Activated CD4-positive, alpha-beta T cell treated with anti-CD3 and anti-CD28 coated beads, Interleukin-10, Interleukin-2, amounts not matched to agents 100 ng/mL and 50 ng/mL, durations not matched to agents 16 hours and 8 hours (primary cell): ENCODE results near the gene ASMTL.
"Not testable (repeated sequence)": the region's sequence is repeated elsewhere in the genome, so short reads cannot be mapped to it uniquely, and the experiment has no call there.

ENCODE experiments used
- DNase-seq: peaks from one replicate; pipeline ENCODE4 v3.0.0-alpha.2; 2020

The ASMTL gene

DNA sequence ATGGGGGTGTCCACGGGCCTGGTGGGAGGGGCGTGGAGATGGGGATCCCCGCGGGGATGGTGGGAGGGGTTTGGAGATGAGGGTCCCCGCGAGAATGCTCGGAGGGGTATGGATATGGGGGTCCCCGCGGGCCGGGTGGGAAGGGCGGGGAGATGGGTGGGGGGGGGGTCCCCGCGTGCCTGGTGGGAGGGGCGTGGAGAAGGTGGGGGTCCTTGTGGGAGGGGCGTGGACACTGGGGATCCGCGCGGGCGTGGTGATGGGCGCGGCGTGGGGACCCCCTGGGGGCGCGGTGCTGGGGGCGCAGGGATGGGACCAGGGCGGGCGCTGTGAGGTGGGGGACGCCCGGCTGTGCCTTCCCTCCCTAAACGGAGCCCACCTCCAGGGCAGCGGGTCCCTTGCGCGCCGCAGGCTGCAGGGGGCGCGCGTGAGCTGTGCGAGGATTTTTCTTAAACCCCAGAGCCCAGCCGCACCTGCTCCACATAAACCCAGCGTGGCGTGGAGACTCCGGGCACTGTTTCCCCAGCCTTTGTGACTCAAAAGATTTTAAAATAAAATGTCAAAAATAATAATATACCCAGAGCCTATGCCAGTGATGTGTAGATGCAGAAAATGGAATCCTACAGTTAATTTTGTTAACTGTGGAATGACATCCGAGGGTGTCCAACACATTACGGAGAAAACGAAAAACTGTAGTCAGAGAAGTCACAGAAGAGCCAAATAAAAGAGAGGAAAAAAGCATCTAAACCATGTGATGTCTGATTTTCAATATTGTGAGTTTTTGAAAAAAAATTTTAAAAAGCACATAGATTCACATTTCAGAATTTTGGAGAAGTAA lies 1.5 kb upstream of the ASMTL start:
- peak; percentile 92 for DNase-seq

DNA sequence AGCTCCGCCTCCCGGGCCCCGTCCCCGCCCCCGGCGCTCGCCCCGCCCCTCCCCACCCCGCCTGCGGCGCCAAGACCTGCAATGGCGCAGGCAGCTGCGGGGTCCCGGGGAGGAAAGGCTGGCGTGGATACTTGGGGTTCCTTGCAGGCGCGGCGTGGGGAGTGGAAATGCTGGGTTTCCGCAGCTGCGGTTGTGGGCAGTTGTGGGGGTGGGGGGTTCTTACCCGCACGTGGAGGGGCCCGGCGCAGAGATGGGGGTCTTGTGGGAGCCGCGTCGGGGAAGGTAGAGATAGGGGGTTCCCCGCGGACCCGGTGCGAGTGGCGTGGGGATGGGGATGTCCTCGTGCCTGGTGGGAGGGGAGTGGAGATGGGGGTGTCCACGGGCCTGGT lies 680 bp upstream of the ASMTL start:
- DNase-seq: no peak

DNA sequence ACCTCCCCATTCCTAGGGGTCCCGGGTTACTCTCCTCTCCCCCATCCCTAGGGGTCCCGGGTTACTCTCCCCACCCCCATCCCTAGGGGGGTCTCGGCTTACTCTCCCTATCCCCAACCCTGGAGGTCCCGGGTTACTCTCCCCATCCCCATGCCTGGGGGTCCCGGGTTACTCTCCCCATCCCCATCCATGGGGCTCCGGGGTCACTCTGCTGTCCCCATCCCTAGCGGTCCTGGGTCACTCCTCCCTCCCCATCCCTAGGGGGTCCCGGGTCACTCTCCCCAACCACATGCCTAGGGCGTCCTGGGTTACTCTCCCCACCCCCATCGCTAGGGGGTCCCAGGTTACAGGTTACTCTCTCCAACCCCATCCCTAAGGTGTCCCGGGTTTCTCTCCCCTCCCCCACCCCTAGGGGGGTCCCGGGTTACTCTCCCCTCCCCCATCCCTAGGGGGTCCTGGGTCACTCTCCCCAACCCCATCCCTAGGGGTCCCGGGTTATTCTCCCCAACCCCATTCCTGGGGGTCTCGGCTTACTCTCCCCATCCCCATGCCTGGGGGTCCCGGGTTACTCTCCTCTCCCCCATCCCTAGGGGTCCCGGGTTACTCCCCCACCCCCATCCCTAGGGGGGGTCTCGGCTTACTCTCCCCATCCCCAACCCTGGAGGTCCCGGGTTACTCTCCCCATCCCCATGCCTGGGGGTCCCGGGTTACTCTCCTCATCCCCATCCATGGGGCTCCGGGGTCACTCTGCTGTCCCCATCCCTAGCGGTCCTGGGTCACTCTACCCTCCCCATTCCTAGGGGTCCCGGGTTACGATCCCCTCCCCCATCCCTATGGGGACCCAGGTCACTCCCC lies 821 bp downstream of the ASMTL start:
- DNase-seq: no peak

DNA sequence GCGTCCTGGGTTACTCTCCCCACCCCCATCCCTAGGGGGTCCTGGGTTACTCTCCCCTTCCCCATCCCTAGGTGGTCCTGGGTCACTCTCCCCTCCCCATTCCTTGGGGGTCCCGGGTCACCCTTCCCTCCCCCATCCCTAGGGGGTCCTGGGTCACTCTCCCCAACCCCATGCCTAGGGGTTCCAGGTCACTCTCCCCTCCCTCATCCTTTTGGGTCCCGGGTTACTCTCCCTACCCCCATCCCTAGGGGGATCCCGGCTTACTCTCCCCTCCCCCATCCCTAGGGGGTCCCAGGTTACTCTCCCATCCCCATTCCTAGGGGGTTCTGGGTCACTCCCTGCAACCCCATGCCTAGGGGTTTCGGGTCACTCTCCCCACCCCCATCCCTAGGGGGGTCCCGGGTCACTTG lies 1.5 kb downstream of the ASMTL start:
- DNase-seq: no peak

DNA sequence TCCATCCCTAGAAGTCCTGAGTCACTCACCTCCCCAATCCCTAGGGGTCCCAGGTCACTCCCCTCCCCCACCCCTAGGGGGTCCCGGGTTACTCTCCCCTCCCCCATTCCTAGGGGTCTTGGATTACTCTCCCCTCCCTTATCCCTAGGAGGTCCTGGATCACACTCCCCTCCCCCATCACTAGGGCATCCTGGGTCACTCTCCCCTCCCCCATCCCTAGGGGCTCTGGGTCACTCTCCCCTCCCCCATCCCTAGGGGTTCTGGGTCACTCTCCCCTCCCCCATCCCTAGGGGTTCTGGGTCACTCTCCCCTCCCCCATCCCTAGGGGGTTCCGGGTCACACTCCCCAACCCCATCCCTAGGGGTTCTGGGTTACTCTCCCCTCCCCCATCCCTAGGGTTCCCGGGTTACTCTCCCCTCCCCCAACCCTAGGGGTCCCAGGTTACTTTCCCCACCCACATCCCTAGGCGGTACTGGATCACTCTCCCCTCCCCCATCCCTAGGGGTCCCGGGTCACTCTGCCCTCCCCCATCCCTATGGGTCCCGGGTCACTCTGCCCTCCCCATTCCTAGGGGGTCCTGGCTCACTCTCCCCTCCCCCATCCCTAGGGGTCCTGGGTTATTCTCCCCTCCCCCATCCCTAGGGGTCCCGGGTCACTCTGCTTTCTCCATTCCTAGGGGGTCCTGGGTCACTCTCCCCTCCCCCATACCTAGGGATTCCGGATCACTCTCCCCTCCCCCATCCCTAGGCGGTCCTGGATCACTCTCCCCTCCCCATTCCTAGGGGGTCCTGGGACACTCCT lies 2.1 kb downstream of the ASMTL start:
- DNase-seq: no peak

DNA sequence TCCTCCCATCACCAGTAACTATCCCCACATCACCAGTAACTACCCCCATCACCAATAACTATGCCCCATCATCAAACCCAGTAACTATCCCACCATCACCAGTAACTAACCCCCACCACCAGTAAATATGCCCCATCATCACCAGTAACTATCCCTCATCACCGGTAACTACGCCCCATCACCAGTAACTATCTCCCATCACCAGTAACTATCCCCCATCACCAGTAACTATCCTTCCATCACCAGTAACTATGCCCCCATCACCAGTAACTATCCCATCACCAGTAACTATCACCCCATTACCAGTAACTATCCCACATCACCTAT lies 2.9 kb downstream of the ASMTL start:
- DNase-seq: no peak

DNA sequence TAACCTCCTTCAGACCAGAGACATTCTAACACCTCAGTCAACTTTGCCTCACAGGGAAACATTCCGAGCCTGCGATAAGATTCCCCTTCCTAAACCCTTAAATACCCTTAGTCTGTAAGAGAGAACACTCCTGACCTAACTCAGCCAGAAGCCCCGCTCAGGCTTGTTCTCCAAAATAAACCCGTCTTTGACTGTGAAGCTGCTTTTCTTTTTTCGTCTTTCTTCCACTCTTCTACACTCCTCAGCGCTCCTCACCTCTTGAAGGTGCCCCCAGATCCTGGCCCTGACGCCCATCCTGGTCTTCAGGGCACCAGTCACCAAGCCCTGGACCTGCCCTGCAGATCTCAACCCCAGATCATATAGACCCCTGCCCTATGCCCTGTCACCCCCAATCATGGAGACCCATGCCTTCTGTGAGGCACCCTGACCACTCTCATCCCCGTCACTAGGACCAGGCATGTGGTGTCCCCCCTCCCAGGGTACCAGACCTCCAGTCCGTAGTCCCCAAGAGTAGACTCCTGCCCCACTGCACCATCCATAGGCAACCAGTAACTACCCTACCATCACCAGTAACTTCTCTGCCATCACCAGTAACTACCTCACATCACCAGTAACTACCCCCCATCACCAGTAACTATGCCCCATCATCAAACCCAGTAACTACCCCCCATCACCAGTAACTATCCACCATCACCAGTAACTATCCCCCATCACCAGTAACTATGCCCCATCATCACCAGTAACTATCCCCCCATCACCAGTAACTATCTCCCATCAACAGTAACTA lies 3.5 kb downstream of the ASMTL start:
- no peak for DNase-seq

DNA sequence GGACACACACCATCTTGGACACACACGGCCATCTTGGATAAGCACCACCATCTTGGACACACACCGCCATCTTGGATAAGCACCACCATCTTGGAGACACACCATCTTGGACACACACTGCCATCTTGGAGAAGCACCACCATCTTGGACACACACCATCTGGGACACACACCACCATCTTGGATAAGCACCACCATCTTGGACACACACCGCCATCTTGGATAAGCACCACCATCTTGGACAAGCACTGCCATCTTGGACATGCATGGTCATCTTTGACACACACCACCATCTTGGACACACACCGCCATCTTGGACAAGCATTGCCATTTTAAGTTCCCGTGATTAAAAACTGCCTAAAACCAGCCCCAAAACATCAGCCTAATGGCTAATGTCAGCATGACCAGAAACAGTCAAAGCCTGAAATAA lies 4.1 kb downstream of the ASMTL start:
- DNase-seq: not testable (repeated sequence)

DNA sequence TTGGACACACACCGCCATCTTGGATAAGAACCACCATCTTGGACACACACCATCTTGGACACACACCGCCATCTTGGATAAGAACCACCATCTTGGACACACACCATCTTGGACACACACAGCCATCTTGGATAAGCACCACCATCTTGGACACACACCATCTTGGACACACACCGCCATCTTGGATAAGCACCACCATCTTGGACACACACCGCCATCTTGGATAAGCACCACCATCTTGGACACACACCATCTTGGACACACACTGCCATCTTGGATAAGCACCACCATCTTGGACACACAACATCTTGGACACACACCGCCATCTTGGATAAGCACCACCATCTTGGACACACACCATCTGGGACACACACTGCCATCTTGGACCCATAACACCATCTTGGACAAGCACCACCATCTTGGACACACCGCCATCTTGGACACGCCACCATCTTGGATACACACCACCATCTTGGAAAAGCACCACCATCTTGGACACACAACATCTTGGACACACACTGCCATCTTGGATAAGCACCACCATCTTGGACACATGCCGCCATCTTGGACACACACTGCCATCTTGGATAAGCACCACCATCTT lies 4.6 kb downstream of the ASMTL start:
- DNase-seq: not testable (repeated sequence)

DNA sequence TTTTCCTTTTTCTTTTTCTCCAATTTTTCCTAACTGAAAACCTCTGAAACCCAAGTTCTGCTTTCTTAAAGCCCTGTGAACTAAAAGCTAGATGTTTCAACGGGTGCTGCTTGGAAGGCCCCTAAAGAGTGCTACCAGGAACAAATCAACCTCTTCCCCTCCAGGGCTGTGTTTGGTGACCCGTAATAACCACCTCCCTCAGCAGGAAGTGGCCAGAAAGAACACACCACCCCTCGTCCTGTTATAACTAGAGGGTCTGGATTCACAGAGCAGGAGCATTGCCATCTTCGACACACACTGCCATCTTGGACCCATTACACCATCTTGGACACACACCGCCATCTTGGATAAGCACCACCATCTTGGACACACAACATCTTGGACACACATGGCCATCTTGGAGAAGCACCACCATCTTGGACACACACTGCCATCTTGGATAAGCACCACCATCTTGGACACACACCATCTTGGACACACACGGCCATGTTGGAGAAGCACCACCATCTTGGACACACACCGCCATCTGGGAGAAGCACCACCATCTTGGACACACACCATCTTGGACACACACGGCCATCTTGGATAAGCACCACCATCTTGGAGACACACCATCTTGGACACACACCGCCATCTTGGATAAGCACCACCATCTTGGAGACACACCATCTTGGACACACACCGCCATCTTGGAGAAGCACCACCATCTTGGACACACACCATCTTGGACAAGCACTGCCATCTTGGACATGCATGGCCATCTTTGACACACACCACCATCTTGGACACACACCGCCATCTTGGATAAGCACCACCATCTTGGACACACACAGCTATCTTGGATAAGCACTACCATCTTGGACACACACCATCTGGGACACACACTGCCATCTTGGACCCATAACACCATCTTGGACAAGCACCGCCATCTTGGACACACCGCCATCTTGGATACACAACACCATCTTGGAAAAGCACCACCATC lies 5.4 kb downstream of the ASMTL start:
- DNase-seq: not testable (repeated sequence)

DNA sequence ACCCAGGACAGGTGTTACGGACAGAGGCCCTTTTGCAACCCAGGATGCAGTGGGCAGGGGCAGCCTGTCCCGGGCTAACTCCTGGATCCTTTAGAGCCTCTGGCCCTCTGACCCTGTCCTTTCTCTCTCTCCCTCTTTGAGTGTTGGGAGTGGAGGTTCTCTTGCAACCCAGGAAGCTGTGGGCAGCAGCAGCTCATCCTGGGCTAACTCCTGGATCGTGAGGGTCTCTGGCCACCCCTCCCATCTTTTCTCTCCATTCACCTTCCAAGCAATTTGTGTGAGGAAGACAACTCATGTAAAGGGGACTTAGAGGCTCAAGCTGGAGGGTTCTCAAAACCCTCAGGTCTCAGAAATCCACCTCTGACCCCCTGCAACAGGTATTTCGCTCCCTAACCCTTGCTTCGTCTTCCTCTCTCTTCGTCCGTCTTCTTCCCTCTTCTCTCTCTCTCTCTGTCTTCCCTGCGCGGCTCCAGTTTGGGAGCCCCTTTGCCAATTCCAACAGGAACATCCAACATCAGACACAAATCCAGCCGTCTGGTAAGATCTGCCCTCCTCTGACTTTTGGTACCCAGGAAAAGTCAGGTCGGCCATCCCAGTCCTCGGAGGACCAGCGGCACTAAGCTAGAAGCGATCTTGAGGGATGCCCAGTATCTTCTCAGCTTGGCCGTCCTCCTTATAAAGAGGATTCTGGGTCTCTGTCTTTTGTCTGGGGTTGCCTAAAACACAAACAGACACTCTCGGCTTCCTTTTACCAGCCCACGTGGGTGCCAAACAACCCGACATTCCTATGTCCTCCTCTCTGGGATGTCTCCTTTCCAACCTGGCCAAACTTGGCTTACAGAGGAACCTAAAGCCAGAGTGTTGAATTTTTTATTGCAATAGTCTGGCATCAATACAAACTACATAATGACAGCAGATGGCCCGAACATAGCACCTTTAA lies 7.9 kb downstream of the ASMTL start:
- no peak for DNase-seq

DNA sequence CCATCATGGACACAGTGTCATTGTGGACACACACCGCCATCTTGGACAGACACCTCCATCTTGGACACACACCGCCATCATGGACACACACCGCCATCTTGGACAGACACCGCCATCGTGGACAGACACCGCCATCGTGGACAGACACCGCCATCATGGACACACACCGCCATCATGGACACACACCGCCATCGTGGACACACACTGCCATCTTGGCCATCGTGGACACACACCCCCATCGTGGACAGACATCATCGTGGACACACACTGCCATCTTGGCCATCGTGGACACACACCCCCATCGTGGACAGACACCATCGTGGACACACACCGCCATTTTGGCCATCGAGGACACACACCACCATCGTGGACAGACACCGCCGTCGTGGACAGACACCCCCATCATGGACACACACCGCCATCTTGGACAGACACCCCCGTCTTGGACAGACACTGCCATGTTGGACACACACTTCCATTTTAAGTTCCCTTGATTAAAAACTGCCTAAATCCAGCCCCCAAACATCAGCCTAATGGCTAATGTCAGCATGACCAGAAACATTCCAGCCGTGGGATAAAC lies 9.1 kb downstream of the ASMTL start:
- DNase-seq: no peak

DNA sequence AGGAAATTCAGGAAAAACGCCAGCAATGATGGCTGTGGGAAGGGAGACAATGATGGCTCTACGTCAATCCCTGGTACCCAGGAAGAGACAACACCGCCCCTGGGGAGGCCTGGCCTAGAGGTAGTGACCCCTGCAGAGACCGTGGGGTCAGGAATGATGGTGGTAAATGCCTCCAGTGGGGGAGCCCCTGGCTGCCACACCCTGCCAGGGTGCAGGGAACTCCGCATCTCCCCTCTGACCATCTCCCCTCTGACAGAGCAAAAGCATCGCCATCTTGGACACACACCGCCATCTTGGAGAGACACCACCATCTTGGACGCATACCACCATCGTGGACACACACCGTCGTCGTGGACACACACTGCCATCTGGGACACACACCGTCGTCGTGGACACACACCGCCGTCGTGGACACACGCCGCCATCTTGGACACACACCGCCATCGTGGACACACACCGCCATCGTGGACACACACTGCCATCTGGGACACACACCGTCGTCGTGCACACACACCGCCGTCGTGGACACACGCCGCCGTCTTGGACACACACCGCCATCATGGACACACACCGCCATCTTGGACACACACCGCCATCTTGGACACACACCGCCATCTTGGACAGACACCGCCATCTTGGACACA lies 9.9 kb downstream of the ASMTL start:
- DNase-seq: no peak

DNA sequence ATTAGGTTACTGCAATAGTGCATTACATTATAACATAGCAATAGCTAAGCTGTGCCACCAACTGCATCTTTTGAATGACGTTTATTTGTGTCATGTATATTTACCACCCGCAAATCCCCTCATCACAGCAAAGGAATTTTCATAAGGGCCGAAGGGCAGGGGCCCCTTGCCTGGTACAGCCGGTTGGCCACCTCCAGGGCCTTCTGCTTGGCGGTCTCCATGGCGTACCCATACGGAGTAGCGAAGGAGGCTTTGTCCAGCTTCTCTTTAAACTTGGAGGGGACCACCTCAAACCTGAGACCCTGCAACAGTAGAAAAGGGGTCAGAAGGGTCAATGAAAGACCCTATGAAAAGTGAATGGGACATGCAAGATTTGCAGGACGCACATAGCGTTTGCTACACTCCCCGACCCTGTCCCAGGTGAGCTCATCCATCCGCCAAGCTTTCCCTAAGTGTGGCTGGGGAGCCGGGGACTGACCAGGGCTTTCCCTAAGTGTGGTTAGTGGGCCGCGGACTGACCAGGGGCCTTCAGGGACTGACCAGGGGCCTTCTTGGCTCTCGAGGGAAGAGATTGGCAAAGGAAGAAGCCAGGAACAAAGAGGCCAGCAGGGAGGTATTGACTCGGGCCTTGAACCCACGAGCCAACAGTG lies 10.6 kb downstream of the ASMTL start:
- DNase-seq: no peak

DNA sequence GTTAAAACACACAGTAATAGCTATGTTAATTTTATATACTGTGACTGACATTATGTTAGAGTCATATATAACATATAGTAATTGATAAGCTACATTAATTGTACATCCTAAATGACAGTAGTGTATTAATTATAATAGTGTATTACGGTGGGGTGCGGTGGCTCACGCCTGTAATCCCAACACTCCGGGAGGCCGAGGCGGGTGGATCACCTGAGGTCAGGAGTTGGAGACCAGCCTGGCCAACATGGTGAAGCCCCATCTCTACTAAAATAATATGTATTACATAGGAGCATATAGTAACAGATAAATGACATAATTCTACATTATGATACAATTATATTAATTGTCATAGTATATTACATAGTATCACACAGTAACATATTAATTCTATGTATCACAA lies 12.2 kb downstream of the ASMTL start:
- no peak for DNase-seq

DNA sequence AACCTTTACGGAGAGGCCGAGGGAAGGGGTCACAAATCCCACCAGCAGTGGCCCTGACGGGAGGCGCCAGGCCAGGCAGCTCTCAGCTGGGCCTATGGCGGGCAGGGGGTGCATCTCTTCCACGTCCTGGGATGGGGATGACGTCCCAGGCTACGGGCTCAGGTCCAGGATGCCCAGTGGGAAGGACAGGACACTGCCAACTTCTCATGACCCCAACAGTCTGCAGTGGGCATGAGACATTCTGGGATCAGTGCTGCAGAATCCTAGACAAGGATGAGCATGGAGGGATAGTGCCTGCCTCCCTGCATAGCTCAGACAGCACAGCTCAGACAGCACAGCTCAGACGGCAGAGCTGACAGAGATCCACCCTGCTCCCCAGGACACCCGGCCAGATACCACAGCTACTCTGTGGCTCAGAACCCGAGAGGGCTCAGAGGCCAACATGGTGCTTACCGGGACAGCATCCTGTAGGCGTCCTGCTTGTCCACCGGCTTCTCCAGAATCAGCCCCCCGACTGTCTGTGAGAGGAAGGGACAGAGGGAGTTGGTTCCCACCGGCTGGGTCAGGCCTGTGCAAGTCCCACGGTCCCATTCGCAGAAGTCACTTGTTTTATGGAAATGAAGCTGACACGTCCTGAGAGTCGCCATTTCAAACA lies 17.3 kb downstream of the ASMTL start:
- no peak for DNase-seq

DNA sequence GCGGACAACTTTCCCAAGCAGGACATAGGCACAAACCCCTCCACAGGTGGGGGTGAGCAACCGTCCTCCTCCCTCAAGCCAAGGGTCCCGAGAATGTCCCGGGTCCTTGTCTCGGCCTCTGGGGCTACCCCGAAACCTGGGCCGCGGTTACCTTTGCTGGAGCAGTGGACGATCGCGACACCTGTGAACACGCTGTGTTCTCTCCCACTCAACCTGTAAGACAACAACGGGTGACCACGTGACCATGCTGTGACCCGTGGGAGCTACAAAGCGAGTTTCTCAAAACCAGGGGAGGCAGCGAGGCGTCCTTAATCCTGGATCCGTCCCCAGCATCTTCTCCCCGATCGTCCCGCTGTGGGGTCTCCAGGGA lies 17.9 kb downstream of the ASMTL start:
- no peak for DNase-seq
